Endodermal cell (in vitro differentiated cells): ENCODE measurements around the gene DEFB119. TPM values are rescaled to one million over a fixed set of nuclear protein-coding genes. Genes with fewer than 3 reads are reported as not detected.

Source experiments
- DNase-seq: peaks from one replicate; pipeline ENCODE4 v3.0.0-alpha.2; 2017
- H3K27ac ChIP-seq: 2 replicates; pipeline ENCODE4 v1.5.1; 2013; ENCODE audit warnings: mild to moderate bottlenecking, low read depth, low read length, moderate library complexity
- H3K27me3 ChIP-seq: 2 replicates; pipeline ENCODE4 v1.6.1; 2013; ENCODE audit warnings: mild to moderate bottlenecking, low read length, moderate library complexity; ENCODE audit not compliant: insufficient read depth, control insufficient read depth, poor library complexity, severe bottlenecking
- H3K36me3 ChIP-seq: 2 replicates; pipeline ENCODE4 v1.7.0; 2013; ENCODE audit warnings: mild to moderate bottlenecking, low read length, moderate library complexity; ENCODE audit not compliant: control insufficient read depth, insufficient read depth
- H3K4me1 ChIP-seq: one replicate; pipeline ENCODE4 v1.7.0; 2013; ENCODE audit warnings: low read length; ENCODE audit not compliant: control insufficient read depth, insufficient read depth
- H3K4me3 ChIP-seq: 2 replicates; pipeline ENCODE4 v1.5.1; 2013; ENCODE audit warnings: mild to moderate bottlenecking, low read length, moderate library complexity
- H3K9ac ChIP-seq: 2 replicates; pipeline ENCODE4 v1.6.1; 2013; ENCODE audit warnings: mild to moderate bottlenecking, low read length, moderate library complexity; ENCODE audit not compliant: poor library complexity, severe bottlenecking; ENCODE audit errors: extremely low read depth
- H3K9me3 ChIP-seq: 2 replicates; pipeline ENCODE4 v1.6.1; 2013; ENCODE audit warnings: mild to moderate bottlenecking, low read length, moderate library complexity; ENCODE audit not compliant: control insufficient read depth
- H3K27ac Mint-ChIP-seq: 2 replicates; pipeline ENCODE4 v1.8.0; 2020; ENCODE audit warnings: mixed read lengths
- H3K27me3 Mint-ChIP-seq: 2 replicates; pipeline ENCODE4 v1.8.0; 2021; ENCODE audit warnings: mild to moderate bottlenecking, mixed read lengths; ENCODE audit not compliant: insufficient read depth
- H3K36me3 Mint-ChIP-seq: 2 replicates; pipeline ENCODE4 v1.8.0; 2020; ENCODE audit warnings: low read depth, mixed read lengths
- H3K4me1 Mint-ChIP-seq: 2 replicates; pipeline ENCODE4 v1.8.0; 2020; ENCODE audit warnings: mixed read lengths
- H3K4me3 Mint-ChIP-seq: 2 replicates; pipeline ENCODE4 v1.8.0; 2020; ENCODE audit warnings: mild to moderate bottlenecking, moderate library complexity, mixed read lengths
- H3K9me3 Mint-ChIP-seq: 2 replicates; pipeline ENCODE4 v1.8.0; 2020; ENCODE audit warnings: mild to moderate bottlenecking, mixed read lengths
- WGBS, 2 experiments: methylation state at CpG; one replicate each; pipeline versions ENCODE4 v1.1.5 to v1.1.7; 2013; ENCODE audit warnings: missing lambda C conversion rate in 2 of 2, mixed read lengths in 1 of 2; ENCODE audit not compliant: insufficient coverage in 1 of 2, insufficient read length in 1 of 2; 5-methylcytosine and 5-hydroxymethylcytosine counted together
- total RNA-seq, 2 donors: library from RNA; stranded (reverse); fragmentation: NEBNext Ultra II Directional in 1 of 2; extraction: Animal tissue kit (Norgen Biotek cat#: 25700) in 1 of 2; gene quantifications; 2 replicates in 1 of 2; 3 replicates in 1 of 2; pipeline ENCODE4 v1.2.1, GENCODE V29; 2021
- TF ChIP-seq, protein P1 (sequence below): fragments of 200-600 bp; sonication (generic); conservative IDR thresholded peaks from 2 replicates; pipeline ENCODE4 v1.5.0; 2021; ENCODE audit warnings: antibody characterized with exemption, mild to moderate bottlenecking

The DEFB119 gene
- total RNA-seq, 2 donors from 2014 or later, result not detected

DNA sequence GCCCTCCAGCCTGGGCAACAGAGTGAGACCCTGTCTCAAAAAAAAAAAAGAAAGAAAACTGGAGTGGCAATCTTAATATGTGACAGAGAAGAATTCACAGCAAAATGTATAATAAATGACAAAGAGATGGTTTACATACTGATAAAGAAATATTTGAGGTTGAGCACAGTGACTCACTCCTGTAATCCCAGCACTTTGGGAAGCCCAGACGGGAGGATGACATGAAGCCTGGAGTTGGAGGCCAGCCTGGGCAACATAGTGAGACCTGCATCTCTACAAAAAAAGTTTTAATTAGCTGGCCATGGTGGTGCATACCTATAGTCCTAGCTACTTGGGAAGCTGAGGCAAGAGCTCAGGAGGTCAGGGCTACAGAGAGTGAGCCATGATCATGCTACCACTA lies 34.4 kb downstream of the DEFB119 start:
- Histone ChIP-seq H3K9me3 (peaks cover 62% of the 10 kb centered on the region), H3K27ac (no peak overlapping the region), H3K27me3 (no peaks in the 10 kb centered on the region), H3K4me3 (no peak overlapping the region), H3K36me3 (no peaks in the 10 kb centered on the region), H3K9ac (no peak overlapping the region), H3K4me1 (no peaks in the 10 kb centered on the region)
- DNase-seq, result no peak
- Mint-ChIP-seq H3K36me3 (no peaks in the 10 kb centered on the region), H3K27me3 (no peaks in the 10 kb centered on the region), H3K9me3 (peaks cover 87% of the 10 kb centered on the region), H3K4me1 (no peaks in the 10 kb centered on the region), H3K27ac (no peak overlapping the region), H3K4me3 (no peak overlapping the region)
- WGBS, 2 experiments, result 54 to 63% methylated on average over 1 of the region's 1 CpG
- TF ChIP-seq, protein P1, sequence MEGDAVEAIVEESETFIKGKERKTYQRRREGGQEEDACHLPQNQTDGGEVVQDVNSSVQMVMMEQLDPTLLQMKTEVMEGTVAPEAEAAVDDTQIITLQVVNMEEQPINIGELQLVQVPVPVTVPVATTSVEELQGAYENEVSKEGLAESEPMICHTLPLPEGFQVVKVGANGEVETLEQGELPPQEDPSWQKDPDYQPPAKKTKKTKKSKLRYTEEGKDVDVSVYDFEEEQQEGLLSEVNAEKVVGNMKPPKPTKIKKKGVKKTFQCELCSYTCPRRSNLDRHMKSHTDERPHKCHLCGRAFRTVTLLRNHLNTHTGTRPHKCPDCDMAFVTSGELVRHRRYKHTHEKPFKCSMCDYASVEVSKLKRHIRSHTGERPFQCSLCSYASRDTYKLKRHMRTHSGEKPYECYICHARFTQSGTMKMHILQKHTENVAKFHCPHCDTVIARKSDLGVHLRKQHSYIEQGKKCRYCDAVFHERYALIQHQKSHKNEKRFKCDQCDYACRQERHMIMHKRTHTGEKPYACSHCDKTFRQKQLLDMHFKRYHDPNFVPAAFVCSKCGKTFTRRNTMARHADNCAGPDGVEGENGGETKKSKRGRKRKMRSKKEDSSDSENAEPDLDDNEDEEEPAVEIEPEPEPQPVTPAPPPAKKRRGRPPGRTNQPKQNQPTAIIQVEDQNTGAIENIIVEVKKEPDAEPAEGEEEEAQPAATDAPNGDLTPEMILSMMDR, result no peak

GRCh38 chr20:31341470-31341869 lies 48.9 kb downstream of the DEFB119 start:
- no peaks in the 10 kb centered on the region for H3K27me3 ChIP-seq
- H3K36me3 ChIP-seq, result no peaks in the 10 kb centered on the region
- Mint-ChIP-seq H3K9me3 (peaks cover 75% of the 10 kb centered on the region), H3K36me3 (no peaks in the 10 kb centered on the region), H3K27ac (no peak overlapping the region), H3K27me3 (no peaks in the 10 kb centered on the region), H3K4me3 (no peak overlapping the region), H3K4me1 (no peaks in the 10 kb centered on the region)
- H3K4me1 ChIP-seq, result no peaks in the 10 kb centered on the region
- TF ChIP-seq, protein P1, result no peak
- no peak overlapping the region for H3K9ac ChIP-seq
- no peak overlapping the region for H3K27ac ChIP-seq
- no peak for DNase-seq
- no peak overlapping the region for H3K4me3 ChIP-seq
- peaks cover 47% of the 10 kb centered on the region for H3K9me3 ChIP-seq

DNA sequence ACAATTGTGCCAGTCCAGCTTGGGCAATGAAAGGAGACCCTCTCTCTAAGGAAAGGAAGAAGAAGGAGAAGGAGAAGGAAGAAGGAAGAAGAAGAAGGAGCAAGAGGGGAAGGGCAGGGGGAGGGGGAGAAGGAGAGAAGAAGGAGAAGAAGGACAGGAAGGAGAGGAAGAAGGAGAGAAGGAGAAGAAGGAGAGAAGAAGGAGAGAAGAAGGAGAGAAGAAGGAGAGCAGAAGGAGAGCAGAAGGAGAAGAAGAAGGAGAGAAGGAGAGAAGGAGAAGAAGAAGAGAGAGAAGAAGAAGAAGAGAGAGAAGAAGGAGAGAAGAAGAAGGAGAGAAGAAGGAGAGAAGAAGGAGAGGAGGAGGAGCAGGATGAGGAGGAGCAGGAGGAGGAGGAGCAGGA lies 59.5 kb downstream of the DEFB119 start:
- H3K4me3 Mint-ChIP-seq, result no peak overlapping the region
- peaks cover 58% of the 10 kb centered on the region for H3K9me3 ChIP-seq

More for the DNA sequence above, 59.5 kb downstream of the DEFB119 start:
- H3K9me3 Mint-ChIP-seq, result peaks cover 30% of the 10 kb centered on the region
- H3K27me3 Mint-ChIP-seq, result no peaks in the 10 kb centered on the region
- DNase-seq, result no peak
- TF ChIP-seq, protein P1, result no peak
- H3K36me3 Mint-ChIP-seq, result peaks cover 2% of the 10 kb centered on the region
- H3K4me1 ChIP-seq, result no peaks in the 10 kb centered on the region
- no peak overlapping the region for H3K9ac ChIP-seq
- H3K36me3 ChIP-seq, result no peaks in the 10 kb centered on the region
- H3K27me3 ChIP-seq, result no peaks in the 10 kb centered on the region
- H3K4me3 ChIP-seq, result no peak overlapping the region
- no peak overlapping the region for H3K27ac Mint-ChIP-seq
- H3K27ac ChIP-seq, result no peak overlapping the region
- no peaks in the 10 kb centered on the region for H3K4me1 Mint-ChIP-seq

Other genes starting within 250 kb of the DEFB119 start
- gene DEFB115, start 132.9 kb downstream of the DEFB119 start, total RNA-seq, result not detected
- gene DEFB116, start 82.0 kb downstream of the DEFB119 start, total RNA-seq, result not detected
- not detected for gene DEFB118, start 22.0 kb downstream of the DEFB119 start, total RNA-seq
- not detected for gene DEFB121, start 15.6 kb upstream of the DEFB119 start, total RNA-seq
- not detected for gene DEFB123, start 50.0 kb upstream of the DEFB119 start, total RNA-seq
- gene DEFB124, start 84.5 kb upstream of the DEFB119 start, total RNA-seq, result not detected
- not detected for gene REM1, start 84.7 kb upstream of the DEFB119 start, total RNA-seq
- 100 to 1,000 TPM; 120 to 206 TPM for gene HM13, start 123.9 kb upstream of the DEFB119 start, total RNA-seq
- 100 to 1,000 TPM; 380 to 447 TPM for gene ID1, start 214.7 kb upstream of the DEFB119 start, total RNA-seq
- not detected for gene COX4I2, start 247.3 kb upstream of the DEFB119 start, total RNA-seq